ENCODE results near the gene TMTC2.
"Not testable (repeated sequence)": the region's sequence is repeated elsewhere in the genome, so short reads cannot be mapped to it uniquely, and the experiment has no call there.

TMTC2 gene

DNA sequence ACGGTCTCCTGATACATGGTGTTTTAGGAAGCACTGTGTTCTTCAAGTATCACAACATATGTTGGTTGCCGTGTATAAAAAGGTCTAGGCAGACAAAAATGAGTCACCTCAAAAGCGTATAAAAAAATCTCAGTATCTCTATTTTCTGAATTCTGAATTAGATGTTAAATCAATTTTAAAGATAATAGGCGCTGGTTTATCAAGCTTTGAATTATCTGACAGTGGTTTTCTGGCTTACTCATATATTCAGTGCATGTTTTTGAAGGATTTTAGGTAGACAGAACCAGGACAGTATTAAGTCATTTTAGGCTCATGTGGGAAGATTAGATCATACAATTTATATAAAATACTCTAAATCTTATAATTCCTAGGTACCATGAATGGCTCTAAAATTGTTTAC is 110.8 kb downstream of the TMTC2 start:
- DNase-seq: no peak

DNA sequence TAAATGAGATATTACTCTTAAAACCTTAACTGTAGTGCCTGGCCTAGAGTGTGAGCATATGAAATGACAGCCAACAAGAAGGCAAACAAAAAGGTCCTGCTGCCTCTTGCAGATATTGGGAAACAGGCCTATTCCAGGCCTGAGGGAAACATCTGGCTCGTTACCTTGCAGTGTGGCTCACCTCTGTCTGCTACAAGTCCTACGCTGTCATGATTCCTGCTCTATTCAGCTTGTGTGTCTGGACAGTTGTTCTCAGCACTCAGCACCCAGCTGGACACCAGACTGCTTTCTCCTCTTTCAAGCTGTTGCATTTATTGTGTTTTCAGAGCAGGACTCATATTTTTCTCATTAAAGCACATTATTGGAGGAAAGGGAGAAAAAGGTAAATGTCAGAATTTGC is 113.5 kb downstream of the TMTC2 start:
- DNase-seq: no peak

DNA sequence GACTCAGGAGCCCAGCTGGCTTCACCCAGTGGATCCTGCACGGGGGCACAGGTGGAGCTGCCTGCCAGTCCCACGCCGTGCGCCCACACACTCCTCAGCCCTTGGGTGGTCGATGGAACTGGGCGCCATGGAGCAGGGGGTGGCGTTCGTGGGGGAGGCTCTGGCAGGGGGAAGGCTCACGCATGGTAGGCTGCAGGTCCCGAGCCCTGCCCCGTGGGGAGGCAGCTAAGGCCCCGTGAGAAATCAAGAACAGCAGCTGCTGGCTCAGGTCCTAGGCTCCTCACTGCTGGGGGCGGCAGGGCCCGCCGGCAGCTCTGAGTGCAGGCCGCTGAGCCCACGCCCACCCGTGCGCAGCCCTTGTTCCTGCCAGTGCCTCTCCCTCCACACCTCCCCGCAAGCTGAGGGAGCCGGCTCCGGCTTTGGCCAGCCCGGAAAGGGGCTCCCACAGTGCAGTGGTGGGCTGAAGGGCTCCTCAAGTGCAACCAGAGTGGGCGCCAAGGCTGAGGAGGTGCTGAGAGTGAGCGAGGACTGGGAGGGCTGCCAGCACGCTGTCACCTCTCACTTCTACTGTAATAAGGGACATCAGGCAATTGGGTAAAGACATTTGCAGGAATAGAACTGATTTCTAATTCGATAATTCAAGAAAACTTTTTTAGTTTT is 115.4 kb downstream of the TMTC2 start:
- DNase-seq: no peak

DNA sequence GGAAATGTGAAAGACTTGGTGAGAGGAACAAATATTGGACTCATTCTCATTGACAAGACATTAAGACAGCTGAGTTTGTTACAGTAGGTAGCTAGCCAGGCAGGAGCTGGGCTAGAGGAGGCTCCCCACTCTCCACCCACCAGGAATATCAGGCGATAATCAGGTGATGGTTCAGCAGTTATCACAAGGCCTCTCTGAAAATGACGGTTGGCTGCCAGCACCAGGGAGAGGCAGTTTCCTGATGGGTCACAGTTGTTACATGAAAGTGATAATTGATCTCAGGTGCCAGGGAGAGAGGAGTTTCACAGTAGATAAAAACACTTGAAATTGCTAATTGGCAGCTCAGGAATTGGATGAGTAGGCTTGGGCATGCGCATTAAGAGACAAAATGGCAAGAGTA is 116.5 kb downstream of the TMTC2 start:
- no peak for DNase-seq

DNA sequence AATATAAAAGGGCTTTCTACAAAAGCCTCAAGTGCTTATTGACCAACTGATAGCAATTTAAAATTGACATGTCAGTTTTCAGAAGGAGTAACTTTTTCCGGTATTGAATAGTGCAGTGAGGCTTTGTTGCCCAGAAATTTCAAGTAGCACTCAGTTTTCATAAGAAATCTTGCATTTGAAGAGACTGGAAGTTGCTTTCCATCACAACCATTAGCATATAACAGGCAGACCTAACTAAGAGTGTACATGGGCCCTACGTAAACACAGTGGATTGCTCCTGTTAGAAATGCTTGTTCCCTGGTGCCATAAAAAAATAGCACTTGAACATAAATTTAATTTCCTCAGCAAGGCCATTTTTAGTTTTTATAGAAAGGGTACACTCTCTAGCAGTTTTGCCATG is 117.9 kb downstream of the TMTC2 start:
- DNase-seq: no peak

DNA sequence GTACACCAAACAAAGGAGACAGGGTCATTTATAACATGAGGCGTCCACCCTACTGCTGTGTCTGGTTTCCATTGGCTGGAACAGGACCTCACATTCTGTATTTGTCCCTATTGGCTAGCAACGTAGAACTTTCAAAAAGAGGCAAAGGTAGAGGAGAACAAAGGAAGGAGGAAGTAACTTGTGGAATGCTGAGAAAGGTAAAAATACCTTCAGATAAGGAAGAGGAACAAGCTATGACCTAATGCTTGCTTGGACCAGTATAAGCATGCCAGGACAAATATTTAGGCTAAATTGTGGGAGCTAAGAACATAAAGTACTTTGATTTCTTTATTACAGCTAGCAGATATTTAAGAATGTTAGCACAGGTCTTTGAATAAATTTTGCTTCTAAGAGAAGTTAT is 118.3 kb downstream of the TMTC2 start:
- not testable (repeated sequence) for DNase-seq

DNA sequence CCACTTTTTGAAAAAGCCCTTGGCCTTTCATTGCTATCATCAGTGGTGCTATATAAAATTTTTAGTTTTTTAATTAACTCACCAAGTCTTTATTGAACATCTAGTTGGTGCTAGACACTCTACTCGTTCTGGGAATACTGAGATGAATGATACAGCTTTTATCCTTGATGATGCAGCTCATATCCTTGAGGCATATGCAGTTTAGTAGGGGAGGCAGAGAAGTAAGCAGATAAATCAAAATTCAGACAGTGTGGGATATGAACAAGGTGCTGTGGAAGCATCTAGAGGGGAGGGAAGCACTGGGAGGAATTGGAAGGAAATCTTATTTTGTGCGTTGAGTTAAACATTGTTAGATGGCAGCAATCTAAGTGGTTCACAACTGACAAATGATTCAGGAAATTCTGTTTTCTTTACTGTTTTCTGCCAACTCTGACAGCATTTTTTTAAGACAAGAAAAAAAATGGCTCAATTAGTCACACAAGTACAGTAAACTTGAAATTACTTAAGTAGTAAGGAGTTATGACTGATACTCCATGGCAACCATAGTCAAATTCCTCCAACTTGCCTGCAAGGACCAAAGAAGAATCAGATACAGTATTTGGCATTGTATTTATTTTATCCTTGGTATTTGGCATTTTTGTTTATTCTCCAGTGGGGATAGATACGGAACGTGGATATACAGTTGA is 119.2 kb downstream of the TMTC2 start:
- DNase-seq: no peak

DNA sequence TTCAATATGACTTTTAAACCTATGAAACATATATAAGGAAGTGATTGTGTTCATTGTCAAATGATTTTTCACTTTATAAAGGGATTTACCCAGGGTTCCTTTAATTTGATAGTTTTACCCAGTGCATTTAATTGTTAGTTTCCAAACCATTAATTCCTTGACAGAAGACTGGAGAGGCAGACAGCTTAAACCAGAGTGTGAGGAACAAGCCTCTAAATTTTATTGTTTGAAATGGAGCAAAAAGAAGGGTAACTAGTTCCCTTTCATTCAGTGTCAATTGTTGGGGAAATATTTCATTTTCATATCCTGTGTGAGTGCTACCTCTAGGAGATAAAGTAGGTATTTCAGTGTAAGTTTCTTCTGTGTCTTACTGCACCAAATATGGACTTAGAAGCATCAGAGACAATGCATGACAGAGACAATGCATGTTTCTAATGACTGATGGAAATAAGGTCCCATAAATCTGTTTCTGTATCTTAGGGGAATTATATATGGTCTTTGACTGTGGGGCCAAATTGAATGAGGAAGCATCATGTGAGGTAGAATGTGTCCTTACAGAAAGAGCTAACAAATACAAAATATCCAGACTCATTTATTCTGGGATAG is 120.5 kb downstream of the TMTC2 start:
- no peak for DNase-seq

DNA sequence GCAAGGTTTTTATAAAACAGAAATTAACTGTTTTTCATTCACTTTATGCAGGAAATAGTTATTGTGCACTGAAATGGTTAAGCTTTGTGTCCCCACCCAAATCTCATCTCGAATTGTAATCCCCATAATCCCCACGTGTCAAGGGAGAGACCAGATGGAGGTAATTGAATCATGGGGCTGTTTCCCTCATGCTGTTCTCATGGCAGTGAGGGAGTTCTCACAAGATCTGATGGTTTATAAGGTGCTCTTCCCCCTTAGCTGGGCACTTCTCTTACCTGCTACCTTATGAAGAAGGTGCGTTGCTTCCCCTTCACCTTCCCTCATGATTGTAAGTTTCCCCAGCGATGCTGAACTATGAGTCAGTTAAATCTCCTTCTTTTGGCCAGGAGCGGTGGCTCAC is 123.9 kb downstream of the TMTC2 start:
- DNase-seq: no peak

DNA sequence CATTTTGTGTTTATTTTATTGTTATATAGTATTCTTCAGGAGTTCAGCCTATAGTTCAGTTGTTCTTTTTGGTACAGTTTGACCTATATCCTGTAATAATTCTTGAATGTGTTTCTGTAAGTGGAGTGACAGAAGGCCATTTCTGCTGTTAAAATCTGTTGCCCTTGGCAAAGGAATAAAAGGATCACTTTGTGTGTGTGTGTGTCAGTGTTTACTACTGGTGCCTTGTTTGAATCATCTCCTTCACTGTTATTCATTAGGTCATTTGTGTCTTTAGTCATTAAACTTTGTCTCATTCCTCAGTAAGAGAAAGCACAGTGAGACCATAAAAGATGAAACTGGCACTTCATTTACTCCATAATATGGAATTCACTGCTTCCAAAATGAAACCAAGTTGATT is 130.7 kb downstream of the TMTC2 start:
- no peak for DNase-seq

DNA sequence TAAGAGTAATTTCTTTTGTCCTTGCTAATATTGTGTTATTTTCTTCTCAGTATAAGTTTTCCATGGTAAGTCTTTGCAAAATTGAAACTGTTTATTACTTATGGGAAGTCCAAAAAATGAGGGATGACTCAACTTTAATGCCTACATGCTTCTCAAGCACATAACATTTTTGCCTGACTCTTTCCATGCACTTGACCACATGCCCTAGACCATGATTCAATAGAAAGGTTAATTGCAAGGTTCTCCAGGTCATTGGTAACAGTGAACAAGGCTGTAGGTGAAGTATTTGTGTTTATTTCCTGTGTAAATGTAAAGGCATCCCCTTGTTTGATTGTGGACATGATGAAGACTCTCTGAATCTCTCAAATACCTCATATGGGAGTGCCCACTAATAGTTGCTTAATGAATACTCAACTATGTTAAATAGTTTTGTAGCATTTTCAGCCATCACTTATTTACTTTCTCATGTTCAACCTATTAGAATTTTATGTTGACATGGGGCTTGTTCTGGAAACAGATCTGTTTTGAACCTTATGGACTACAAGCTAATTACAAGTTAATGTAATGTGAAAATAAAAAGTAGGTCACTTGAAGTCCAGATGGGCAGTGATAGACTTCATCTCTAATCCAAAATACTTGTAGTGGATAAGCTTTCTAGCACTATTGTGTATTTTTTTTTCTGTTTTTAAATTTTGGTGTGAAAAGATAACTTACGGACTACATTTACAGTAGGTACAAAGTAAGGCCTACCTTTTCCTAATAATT is 131.7 kb downstream of the TMTC2 start:
- DNase-seq: no peak

DNA sequence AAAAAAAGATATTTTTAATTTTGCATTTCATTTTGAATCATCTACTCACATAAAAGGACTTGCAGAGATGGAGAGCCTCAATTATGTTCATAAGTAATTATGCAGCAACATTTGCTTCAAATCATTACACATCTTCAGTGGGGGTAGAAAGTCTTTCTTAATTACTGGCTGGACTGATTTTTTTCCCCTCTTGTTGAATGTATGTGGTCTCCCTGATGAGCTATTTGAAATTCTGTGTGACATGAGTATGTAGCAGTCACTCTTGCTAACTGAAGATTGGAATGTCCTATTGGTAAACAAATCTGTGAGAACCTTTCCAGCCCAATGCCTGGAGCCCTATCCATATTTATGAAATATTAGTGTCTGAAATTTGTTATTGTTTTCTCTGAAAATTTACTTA is 139.8 kb downstream of the TMTC2 start:
- no peak for DNase-seq

DNA sequence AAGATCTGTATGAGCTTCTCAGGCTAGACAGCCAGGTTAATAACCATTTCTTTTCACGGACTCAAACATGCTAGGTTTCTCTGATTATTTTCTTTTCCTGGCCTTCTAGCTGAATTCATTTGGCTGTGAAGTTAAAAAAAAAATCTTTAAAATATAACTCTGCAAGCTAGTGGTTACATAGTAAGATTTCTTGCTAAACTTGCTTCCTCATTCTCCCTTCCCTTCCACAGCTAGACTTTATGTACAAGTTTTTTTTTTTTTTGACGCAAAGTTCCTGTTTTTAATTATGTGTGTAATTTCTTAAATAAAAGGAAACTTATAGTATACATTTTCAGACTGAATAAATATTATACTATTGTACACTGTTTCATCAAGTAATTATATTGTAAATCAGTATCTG is 145.4 kb downstream of the TMTC2 start:
- no peak for DNase-seq

DNA sequence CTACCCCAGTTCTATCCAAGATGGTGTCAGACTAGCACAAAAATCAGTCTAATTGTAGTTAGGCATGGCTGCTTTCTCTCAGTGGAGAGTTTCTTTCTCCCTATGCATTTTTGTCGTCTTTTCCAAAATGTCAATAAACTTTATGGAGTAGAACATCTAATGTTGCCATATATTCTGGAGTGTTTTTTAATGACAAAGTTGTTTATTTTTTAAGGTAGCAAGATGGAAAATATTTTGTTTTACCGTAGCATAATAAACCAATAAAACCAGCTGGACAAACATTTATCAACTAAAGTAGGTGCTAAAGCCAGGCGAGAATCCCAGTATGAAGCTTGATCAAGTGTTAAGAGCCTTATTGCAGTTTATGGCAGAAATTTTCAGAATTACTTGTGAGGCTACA is 146.3 kb downstream of the TMTC2 start:
- DNase-seq: no peak

DNA sequence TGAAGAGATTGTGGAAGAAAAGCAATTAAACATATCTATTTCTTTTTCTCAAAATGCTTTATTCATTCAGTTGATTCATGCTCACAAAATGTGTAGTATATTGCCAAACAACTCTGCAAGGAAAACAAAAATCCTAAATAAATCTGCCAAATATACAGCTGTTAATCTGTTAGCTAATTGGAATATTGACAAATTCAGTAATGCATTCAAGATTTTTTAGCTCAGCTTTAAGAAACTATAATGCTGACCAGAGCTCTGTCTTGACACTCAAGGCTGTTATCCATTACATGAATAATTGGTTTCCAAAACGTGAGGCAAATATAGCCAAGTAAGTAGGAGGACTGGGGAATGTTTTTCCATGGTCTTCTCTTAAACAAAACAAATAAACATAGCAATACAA is 146.8 kb downstream of the TMTC2 start:
- no peak for DNase-seq

DNA sequence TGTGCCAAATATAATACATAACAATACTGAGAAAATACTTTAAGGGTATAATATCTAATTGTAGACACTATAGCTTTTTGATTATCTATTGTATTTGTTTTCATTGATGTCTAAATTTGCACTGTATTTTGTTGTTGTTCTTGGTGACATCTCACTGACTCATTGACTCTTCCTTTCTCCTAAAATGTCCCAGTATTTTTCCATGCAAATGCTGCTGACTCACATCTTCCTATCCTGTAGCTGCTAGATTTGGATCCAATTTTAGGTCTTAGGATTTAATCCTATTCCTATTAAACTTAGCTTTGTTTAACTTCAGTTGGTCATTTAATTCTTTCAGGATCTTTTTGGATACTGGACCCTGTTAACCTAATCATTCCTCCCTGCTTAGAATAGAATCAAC is 148.5 kb downstream of the TMTC2 start:
- DNase-seq: no peak

DNA sequence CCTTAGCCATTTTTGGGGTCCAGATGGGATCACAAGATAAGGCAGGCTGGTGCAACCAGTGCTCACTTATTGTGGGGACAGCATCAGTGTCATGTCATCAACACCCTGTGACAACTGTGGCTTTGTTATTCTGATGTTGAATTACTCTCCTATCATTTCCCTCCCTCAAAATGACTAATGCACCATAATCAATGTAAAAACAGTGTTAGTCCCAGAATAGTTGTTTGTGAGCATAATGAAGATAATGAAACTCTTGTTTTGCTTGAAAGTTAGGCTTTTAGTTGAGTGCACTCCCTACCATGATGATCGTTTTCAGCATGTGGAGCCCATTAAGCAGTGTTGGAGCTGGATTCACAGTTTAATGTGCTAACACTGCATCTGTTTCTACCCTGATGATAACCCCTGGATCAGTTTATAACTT is 151.4 kb downstream of the TMTC2 start:
- DNase-seq: no peak

DNA sequence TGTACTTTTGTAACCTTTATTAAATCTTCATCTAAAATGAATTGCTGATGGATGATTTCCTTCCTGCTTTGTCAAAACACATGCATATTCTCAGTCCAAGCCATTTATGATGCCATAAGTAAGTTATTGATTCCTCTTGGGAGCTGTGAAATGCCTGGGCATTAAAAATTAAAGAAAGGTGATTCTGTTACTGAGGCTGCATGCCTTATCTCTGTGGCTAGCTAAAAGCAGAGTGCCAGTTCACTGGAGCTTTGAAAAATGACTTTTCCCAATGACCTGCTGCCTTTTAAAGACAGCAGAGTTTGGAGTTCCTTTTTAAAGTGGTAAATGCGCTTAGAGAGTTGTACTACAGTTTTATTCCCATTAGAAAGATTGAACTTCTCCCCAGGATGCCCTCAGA is 152.1 kb downstream of the TMTC2 start:
- DNase-seq: no peak

DNA sequence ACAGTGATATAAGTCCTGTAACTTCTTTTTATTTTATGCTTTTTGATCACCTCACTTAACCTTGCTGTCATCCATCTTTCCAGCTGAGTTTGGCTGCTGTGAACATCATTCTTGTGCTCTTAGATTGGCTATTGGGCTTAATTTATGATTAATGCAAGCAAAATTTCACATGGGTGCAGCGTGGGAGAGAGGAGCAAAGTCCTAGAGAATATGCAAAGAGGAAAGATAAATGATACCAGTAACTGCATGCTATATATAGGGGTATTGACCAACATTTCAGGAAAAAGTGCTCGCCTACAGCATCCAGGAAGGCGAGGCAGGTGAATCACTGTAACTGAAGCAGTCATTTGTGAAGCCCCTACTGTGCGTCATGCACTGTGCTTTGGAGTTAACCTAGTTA is 153.1 kb downstream of the TMTC2 start:
- no peak for DNase-seq

DNA sequence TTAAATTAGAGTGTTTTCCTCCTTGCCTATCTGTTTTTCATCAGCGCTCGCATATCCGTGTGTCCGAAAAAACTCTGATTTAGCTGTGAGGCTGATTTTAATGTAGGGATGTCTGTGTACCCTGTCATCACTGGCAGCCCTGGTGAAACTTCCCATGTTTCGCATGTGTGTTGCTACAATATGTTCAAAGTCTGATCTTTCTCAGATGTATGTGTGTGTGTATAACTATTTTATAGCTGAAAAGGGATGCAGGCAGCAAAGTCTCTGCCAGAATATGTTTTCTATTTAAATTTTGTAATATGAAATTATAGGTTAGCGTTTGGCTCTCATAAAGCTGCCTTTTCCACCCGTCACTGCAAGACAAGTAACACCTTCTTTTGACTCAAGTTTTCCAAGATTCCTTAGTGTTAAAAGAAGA is 154.8 kb downstream of the TMTC2 start:
- no peak for DNase-seq

DNA sequence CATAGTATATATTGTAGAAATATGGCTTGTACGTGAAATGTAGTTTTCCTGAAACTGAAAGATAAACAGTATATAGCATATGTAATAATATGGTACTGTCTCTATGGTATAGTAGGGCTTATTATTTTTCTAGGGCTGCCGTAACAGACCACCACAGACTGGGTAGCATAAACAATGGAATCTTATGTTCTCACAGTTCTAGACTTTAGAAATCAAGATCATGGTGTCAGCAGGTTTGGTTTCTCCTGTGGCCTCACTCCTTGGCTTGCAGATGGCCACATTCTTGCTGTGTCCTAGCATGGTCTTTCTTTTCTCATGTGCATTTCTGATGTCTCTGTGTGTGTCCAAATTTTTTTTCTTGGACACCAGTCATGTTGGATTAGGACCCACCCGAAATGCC is 155.8 kb downstream of the TMTC2 start:
- no peak for DNase-seq

DNA sequence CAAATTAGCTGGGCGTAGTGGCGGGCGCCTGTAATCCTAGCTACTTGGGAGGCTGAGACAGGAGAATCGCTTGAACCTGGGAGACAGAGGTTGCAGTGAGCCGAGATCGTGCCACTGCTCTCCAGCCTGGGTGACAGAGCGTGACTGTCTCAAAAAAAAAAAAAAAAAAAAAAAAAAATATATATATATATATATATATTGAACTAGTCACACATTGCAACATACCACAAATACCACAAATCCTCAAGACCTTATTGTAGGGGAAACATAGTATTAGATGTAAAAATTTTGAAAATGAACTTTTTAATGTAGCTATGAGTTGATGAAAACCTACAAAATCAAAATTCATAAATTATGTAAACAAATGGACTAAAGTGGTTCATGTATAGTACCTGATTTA is 158.4 kb downstream of the TMTC2 start:
- DNase-seq: not testable (repeated sequence)

DNA sequence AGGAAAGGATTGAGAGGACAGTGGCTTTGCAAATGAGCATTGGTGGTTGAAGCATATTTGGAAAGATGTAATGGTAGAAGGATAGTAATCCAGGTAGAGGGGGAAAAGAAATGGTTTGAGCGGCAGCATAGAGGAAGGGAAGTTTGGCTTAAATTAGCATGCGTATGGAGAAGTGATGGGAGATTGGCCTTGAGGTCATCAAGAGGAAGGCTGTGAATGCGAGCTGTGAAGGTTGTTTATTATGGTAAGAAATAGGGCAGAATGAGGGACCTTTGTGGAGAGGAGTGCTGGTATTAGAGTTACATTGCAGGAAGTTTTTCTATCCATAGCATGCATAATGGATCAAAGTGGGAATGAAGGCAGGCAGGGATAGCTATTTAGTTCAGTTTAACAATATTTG is 162.1 kb downstream of the TMTC2 start:
- DNase-seq: no peak

DNA sequence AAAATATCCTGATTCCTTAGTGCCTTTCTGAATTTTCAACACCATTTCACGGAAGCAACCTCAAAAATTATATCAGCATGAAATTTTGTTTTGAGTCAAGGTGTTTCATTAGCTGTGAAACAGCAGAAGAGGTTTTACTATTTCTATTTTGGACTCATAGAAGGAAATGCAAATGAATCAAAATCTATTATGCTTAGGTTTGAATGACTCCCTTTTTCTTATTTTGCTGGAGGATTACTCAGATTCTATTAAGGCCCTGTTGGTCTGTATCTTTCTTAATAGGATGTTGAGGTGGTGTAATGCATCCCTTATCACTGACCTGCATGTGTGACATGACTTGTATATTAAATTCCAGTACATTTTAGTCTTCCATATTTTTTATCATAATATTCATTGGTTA is 165.8 kb downstream of the TMTC2 start:
- DNase-seq: no peak

All from stimulated activated CD4-positive, alpha-beta T cell treated with anti-CD3 and anti-CD28 coated beads, Interleukin-12 subunit alpha, Interleukin-12 subunit beta, amount 100 ng/mL, for 4 hours (primary cell).